Epidermal melanocyte (primary cell): Measurements from ENCODE around the gene PLXNB1.

Source experiments
- DNase-seq: peaks from one replicate; pipeline ENCODE4 v3.0.0; 2011; ENCODE audit warnings: low spot score; ENCODE audit not compliant: insufficient read length

The PLXNB1 gene

DNA sequence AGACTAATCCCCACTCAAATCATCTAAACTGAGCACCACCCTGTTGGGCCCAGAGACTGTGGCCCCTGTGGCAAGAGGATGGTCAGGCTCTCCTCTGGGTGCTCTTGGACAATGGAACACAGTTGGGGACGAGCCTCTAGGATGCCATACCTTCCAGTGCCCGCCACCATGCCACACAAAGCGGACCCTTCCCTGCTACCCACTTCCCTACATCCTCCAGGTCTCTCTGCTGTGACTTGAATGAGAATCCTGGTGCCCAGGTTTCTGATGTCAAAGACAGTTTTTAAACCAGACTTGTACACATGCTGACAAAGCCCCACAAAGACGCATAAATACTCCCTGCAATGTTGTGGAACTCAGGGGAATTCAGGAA is 5.3 kb upstream of the PLXNB1 start:
- DNase-seq, result peak; percentile 5

- peak; percentile 4 for DNase-seq
Measured at GRCh38 chr3:48434591-48435222, 4.8 kb upstream of the PLXNB1 start.

GRCh38 chr3:48433472-48434118 is 3.7 kb upstream of the PLXNB1 start:
- peak; percentile 11 for DNase-seq

GRCh38 chr3:48432411-48433371 is 2.8 kb upstream of the PLXNB1 start:
- peak; percentile 3 for DNase-seq

DNA sequence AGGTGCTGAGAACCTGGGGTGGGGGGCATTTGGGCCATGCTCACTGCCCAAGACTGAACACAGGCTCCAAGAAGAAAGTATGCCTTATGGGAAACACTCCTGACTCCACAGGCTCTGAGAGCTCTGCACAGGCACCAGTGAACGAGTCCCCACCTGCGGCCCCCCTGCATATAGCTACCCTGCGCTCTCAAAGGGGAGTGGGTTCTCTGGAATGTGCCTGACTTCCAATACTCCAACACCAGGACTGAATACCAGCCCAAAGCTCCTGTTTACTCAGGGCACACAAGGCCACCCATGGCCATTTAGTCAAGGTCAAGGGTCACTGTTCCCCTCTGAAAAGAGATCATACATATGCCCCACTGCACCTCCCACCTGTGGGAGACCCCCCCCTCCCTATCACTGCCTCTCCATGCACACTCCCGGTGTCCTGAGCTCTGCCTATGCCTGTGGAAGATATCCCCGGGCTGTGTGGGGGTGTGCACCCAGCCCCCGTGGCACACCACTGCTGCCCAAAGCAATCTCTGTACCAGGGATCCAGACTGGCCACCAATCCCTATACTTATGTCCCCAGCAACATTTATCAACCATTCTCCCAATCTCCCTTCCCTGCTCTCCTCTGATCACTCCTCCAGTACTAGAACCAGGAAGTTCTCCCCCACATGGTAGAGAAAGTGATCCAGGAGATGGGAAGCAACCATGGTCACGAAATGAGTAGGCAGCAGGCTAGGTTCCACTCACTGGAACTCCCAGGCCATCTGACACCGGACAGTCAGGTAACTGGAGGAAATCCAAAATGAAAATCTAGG is 1.5 kb upstream of the PLXNB1 start:
- peak; percentile 15 for DNase-seq

GRCh38 chr3:48430708-48431101 is 819 bp upstream of the PLXNB1 start:
- DNase-seq, result peak; percentile 4

DNA sequence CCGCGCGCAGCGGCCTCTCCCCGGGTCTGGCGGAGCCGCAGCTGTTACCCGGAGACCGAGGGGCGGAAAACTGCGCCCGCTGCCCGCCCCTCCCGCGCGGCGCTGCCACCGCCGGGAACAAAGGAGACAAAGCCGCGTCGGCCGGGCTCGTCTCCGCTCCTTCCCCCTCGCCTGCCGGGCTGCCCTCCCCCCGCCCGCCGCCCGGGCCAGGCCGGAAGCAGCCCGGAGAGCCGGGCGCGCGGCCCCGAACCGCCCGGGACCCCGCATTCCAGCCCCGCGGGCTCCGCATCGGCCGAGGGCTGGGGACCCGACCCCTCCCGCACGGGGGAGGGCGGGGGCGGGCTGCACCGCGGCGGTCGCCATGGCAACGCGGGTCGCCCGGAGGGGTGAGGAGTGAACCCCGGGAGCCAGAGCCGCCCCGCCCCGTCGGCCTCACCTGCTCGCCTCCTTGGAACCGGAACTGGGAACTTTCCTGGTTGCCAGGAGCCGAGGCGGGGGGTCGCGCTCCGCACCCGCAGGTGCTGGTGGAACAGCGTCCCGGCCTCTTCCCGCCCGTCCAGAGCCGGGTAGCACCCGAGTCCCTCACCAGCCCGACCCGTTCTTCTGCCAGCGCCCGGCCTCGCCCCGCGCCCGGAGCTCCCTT is 448 bp downstream of the PLXNB1 start:
- DNase-seq, result peak; percentile 65

DNA sequence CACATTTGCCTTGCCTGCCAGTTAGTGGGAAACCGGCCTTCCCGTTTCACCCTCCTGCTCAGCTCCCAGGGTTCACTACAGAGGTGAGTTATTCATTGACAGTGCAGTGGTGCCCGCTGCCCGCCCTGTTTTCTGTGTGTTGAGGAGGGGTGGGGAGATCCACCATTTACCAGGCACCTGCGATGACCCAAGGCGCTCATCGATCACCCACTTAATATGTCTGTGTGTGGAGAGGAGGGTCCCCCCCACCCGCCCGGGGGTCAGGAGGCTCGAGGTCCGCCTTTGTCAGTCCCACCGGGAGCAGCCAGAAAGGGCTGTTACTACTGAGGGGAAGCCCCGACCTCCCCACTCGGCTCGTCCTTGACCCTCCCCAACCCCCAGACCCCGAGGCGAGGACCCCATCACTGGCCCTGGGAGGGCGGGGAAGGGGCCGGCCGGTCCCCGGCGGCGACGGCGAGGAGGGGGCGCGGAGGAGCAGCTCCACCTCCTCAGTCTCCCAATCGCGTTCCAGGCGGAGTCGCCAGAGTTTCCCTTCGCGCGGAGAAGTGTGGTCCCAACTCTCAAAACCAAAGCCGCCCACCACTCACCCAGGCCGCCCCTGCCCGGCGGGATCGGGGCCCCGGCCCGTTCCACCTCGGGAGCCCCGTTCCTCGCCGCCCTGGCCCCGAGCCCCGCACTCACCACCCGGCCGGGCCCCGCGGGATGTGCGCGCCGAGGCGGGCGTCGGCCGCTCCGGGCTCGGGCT is 1.1 kb downstream of the PLXNB1 start:
- DNase-seq, result no peak

DNA sequence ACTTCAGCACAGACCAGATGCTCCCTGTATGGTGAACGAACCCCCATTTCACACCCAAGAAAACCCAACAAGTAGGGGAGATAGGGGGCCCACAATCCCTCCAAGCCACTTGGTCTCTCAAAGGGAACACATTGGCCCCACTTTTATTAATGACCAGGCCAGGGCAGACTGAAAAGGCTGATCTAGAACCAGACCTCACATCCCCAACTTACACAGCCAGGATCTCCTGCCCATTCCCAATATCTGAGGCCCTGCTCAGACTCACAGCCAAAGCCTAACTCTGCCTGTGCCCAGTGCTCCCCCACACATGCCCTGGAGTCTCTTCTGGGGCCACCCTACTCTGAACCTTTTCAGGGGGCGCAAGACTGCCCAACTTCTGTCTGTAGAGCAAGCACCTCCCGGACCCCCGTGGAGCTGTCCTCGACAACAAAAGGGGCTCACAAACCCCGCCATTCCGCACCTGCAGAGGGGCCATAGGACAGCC is 1.8 kb downstream of the PLXNB1 start:
- no peak for DNase-seq

- DNase-seq, result no peak
Measured at GRCh38 chr3:48427630-48427962, 2.3 kb downstream of the PLXNB1 start.

GRCh38 chr3:48426944-48427629 is 2.8 kb downstream of the PLXNB1 start:
- DNase-seq, result peak; percentile 86

- DNase-seq, result peak; percentile 92
Measured at GRCh38 chr3:48426401-48426909, 3.4 kb downstream of the PLXNB1 start.

- no peak for DNase-seq
Measured at GRCh38 chr3:48425281-48425812, 4.5 kb downstream of the PLXNB1 start.

DNA sequence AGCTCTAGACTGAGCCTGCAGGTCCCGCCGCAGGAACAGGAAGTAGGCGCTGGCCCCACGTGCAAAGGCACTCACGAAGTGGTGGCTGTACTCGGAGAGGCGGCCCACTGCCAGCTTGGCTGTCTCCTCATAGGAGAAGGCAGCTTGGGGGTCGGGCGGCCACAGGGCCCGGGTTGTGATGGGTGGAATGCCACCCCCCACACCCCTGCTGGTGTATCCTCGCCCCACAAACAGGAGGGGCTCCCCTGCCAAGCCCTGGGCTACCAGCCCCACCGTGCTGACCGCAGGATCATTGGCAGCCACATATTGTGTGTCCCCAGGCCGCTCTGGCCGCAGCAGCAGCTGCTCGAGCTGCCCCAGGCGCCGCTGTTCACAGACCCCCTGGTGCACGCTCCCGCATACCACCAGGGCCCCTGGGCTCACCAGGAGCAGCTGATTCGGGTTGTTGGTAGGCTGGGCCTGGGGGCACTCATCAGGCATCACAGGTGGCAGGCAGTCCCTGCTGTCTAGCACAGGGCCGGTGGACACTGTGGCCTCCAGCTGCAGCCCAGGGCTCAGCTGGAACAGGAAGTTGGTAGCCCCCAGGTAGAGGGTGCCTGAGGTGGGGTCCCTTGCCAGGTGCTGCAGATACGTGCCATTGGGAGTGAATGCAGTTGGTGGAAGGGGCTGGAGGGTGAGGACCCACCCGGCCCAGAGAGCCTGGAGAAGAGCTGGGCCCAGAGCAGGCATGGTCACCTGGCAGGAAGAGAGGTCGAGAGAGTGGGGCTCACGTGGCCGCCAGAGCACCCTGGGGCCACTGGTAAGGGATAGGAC is 5.8 kb downstream of the PLXNB1 start:
- DNase-seq, result no peak

DNA sequence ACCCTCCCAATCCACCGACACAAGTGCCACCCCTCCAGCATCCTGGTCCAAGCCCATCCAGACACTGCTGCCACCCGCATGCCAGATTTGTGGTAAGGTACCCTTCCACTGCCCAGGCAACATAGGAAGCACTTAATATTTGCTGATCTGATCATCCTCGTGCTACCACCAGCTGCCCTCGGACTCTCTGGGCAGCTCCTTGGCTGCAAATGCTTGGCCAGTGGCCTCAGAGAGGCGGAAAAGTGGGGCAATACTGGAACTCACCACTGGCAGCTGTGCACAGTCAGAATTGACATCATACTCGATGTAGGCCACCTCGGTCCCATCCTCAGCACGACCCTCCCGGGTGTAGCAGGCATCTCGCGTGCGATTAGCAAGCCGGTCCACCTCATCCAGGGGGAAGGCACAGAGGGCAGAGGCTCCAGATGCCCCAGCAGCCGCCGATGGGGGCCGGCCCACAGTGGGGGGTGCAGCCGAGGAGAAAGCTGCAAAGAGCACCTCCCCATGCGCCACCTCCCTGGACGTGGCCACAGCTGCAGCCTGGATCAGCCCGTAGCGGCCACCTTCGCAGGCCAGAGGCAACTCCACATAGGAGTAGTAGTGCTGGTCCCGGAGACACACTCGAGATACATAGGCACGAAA is 6.5 kb downstream of the PLXNB1 start:
- DNase-seq, result no peak

DNA sequence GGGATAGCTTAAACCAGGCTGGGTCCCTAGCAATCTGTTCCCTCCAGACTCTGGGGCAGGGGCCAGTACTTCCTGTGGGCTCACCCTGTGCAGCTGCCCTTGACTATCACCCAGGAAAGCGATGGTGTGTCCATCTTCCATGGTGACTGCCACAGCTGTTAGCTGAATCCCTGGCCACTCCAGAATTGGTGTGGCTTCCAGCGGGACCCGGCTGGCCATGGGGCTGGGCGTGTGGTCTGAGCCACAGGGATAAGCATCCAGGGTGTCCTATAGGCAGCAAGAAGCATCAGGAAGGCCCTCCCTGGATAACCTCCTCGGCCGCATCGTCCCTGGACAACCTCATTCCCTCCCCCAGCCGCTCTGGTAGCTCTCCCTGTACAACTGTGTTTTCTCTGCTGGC is 7.2 kb downstream of the PLXNB1 start:
- DNase-seq, result no peak

GRCh38 chr3:48422272-48422671 is 7.6 kb downstream of the PLXNB1 start:
- no peak for DNase-seq

GRCh38 chr3:48420561-48420960 is 9.3 kb downstream of the PLXNB1 start:
- no peak for DNase-seq
